ENCODE measurements around the gene PLXDC2.

The PLXDC2 gene

DNA sequence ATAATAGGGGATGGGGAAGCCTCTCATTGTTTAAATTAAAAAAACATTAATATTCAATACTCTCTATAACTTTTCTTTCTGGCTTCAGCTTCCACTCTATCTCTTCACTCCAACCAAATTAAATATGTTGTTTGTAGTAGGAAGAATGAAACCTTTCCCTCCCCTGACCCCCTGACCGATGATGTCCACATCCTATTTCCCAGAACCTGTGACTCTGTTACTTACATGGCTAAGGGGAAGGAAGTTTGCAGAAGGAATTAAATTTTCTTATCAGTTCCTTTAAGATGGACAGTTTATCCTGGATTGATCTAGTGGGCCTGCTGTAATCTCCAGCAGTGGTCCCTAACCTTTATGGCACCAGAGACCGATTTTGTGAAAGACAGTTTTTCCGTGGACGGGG, 130.0 kb downstream of the PLXDC2 start:
- DNase-seq, result no peak

DNA sequence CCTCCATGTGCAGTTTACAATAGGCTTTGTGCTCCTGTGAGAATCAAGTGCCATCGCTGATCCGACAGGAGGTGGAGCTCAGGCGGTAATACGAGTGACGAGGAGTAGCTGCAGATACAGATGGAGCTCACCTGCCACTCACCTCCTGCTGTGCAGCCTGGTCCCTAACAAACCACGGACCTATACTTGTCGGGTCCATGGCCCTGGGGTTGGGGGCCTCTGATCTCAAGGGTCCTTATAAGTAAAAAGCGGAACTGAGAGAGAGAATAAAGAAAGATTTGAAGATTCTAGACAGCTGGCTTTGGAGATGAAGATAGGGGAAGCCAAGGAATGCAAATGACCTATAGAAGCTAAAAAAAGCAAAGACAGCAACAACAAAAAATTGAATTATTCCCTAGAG, 130.6 kb downstream of the PLXDC2 start:
- DNase-seq, result no peak

DNA sequence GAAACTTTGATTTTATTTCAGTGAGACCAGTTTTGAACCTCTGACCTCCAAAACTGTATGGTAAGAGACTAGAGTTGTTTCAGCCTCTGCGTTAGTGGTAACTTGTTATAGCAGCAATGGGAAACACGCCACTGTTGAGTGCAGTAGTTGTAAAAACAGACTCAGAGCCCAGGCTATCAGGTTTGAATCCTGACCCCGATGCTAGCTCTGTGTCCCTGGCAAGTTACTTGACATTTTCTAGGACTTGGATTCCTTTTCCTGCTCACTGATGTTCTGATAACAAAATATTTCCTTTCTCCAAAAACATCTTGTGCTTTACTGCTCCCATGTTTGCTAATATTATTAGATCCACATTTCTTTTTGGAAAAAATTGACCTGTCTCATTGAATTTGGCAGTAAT, 131.0 kb downstream of the PLXDC2 start:
- no peak for DNase-seq

DNA sequence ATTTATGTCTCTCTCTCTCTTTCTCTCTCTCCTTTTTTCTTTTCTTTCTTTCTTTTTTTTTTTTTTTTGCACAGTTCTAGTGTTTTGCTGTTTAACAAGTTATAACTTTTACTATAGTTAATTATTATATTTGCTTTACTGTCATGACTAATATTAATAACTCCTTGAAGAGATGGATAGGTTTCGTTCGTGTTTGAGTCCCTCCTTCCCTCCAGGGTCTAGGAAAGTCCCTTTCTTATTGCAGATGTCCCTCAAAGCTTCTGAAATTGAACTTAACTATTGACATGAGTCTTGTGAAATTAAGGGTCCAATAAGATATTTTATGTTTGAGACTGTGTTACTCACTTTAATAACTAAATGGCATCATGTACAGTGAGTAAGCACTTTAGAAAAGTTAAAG, 131.4 kb downstream of the PLXDC2 start:
- no peak for DNase-seq

DNA sequence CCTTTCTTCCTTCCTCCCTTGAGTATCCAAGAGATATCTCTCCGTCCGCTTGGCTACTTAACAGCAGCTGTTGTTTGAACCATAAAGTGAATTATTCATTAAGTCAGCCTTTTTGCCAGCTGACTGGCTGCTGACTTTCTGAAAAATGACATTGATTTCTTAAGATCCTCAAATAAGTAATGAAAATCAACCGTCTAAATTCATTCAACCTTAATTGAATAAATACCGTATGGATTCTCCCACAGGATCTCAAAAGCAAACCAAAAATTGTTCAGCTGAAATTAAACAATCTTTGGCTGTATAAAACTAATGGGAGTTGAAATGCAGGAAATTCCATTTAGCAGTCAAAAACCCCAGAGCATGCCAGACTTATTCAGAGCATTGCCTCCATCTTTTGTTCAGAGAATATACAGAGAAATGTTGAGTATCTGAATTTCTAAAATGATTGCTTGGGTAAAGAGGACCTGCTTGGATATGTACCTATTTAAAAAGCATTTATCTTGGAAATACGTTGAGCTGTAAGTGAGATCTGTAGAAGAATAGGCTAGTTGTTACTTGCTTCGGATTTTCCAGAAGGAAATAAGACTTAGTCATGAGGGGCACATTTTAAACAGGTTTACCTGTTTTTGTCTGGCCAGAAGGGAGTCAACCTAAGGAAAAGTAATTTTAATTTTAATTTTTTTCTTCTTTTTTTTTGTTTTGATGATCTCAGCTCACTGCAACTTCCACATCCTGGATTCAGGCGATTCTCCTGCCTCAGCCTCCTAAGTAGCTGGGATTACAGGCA, 136.2 kb downstream of the PLXDC2 start:
- no peak for DNase-seq

DNA sequence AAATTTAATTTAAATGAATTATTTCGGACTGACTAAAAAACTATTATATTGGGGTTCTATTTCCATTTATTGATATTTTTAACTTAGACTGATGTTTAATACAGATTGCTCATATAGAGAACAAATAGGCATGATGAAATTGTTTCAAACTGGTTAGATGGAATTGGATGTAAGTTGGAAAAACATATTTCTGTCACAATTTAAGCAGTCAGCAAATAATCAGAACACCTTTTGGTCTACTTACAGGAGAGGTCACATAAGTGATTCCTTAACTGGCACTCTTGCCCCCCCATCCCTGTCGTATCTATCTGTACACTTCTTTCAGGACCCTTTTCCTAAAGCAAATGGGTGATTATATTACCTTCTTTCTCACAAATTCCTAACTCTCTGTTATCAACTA, 138.4 kb downstream of the PLXDC2 start:
- no peak for DNase-seq

DNA sequence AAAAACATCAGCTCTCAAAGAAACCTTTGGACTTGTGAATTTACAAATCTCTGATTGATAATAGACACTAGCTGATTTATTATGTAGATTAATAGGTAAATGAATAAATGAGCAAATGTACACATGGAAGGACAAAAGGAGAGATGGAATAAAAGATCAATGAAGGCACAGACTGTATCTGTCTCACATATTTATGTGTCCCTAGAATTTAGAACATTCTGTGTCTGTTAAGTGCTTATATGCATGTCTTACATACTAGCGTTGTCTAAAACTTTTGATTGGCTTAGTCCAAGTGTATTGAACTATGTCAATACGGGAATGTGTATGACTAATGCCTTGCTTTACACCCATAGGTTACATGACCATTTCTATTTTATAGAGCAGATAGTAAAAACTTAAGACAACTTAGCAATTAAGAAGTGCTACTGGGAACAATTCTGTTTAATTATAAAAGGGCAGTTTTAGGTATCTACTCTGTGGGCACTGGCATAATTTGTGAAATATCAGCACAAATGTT, 140.3 kb downstream of the PLXDC2 start:
- DNase-seq, result no peak

DNA sequence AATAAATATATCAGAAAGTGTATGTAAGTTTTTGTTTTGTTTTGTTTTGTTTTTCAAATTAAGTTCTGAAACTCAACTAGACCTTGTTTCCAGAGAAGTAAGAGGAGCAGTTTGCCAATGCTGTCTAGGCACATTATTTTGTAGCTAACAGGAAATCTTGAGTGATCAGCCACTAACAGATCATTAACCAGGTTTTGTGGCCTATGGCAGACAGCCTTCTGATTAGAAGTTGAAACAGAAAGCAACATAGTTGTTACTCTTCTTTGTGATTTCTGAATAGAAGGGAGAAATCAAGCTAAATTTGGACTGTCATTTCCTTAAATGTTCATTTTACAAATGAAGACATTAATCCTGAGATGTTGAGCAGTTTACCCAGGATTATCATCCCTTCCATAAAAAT, 142.6 kb downstream of the PLXDC2 start:
- DNase-seq, result no peak

DNA sequence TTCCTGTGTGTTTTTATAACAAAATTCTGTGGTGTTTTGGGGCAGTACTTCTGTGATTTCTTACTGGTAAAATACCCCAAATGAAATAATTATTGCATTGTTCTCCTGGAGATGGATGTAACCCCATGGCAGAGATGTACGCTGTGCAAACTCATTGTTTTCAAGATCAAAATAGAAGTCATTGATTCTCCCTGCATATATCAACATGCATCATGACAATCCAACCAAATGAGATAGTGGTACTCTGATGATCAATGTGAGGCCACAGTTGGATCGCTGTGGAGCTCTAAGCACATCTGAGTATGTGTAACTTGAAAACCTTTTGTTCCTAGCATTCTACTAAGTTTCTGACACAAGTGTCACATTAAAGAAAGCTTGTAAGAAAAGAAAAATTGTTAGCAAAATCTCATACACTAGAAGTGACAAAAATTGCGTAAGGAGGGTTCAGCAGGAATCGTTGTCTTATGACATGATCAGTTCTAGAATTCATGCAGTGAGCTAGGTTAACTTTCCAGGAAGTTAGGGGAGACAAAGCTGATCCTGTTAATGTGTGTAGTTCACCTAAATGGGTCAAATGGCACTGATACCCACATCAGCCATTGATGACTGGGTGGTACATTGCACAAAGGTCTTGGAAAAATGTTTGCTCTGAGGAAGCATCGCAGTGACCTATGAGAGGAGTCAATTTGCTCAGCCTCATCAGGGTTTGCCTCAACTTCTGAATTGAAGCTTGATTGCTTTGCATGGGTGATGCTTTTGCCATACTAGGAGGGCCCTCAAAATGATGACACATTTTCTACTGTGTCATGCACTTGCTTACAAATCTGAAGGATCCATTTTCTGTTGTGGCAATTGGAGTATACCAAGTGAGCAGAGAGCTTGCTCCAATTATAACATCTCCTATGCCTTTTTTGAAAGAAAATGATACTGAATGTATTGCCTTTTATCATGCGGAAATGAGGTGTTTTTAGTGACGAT, 145.1 kb downstream of the PLXDC2 start:
- DNase-seq, result no peak

DNA sequence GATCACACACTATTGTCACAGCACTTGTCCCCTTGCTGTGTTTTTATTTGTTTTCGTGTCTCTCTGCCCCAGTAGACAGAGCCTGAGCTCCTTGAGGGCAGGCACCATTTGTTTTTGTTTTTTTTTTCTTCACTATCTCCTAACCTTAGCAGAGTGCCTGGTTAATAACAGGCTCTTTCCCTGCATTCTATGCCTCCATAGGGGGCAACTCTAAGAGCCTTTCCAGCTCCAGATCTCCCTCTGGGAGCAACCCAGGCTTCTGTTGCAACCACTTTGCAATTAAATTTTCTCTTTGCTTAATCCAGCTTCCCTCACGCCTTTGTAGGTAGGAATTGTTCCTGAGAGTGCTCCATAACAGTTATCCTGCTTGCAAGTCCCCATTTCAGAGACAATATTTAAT, 148.4 kb downstream of the PLXDC2 start:
- no peak for DNase-seq

DNA sequence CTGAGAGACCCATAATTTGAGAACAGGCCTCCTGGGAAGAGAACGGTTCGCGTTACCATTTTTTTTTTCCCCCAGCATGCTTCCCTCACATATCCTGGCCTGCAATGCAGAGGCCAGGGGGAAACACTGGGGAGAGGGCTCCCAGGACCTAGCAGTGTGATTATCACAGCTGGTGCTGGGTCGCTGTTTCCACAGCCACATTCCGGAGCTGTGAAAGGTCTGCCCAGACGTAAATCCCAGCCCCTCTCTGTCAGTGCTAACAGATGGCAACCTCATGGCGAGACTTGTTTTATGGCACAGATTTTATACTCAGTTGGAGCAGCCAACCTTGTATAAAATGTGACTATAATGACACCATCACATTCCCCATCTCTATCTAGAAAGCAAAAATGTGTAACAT, 150.5 kb downstream of the PLXDC2 start:
- DNase-seq, result no peak

DNA sequence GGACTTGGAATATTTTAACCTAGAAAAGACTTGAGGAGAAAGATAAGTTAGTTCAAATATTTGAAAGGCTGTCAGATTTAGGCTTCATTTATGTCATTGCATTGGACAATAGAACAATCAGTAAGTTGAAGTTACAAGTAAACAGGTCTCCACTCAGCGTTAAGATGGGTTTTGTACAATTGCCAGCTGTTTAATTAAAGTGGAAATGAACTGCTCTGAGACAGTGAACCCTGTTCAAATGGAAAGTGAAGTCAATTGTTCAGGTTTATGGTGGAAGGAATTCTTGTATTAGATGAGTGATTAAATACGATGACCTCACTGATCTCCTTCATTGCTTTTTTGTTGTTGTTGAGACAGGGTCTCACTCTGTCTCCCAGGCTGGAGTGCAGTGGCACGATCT, 151.7 kb downstream of the PLXDC2 start:
- DNase-seq, result no peak

DNA sequence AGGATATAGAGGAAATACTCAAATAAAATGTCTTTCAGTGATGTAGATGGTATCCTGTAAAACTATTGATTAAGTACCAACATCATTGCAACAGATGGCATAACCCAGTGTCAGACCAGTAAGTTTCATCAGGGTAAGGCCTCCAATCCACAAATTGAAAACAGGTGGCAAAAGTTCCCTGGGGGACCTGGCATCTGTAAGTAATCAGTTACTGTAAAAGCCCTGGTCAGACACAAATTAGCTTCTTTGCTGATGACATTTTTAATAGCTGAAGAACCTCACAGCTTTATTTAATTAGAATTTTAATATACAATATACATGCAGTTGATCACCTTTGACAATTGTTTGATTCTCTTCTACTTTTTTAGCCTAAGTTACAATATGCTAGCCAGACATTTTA, 152.5 kb downstream of the PLXDC2 start:
- DNase-seq, result no peak

DNA sequence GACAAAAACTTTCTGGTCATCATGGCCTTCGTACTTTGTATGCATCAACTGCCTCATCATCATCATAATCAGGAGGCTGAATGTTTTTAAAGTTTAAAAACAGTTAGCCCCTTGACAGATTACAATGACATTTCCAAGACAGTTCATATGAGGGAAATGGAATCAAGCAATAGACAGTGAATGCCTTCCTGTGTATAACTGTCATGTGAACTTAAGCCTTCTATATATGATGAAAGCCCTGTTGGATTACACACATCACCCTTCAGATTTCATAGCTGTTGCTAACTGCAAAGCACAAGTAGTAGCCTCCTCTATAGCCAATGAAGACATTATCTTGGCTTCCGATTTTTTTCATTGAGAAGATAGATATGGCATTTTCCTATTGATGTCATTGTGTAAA, 154.0 kb downstream of the PLXDC2 start:
- no peak for DNase-seq

DNA sequence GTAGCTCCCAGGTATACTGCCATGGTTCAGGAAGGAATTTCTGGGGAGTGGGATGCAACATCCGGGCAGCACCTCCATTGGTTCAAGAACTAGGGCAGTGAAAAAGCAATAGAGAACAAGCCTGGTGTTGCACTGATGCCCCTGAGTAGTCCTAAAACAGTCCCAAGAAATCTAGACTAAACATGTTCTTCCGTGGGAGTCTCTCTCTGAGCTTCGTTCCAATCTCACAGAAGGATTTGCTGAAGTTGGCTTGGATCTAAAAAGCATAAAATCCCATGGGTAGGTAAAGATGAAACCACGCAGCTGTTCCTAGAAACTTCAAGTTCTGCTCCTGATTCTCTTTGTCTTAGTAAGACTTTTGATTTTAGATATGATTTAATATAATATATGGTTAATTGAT, 154.5 kb downstream of the PLXDC2 start:
- DNase-seq, result no peak

DNA sequence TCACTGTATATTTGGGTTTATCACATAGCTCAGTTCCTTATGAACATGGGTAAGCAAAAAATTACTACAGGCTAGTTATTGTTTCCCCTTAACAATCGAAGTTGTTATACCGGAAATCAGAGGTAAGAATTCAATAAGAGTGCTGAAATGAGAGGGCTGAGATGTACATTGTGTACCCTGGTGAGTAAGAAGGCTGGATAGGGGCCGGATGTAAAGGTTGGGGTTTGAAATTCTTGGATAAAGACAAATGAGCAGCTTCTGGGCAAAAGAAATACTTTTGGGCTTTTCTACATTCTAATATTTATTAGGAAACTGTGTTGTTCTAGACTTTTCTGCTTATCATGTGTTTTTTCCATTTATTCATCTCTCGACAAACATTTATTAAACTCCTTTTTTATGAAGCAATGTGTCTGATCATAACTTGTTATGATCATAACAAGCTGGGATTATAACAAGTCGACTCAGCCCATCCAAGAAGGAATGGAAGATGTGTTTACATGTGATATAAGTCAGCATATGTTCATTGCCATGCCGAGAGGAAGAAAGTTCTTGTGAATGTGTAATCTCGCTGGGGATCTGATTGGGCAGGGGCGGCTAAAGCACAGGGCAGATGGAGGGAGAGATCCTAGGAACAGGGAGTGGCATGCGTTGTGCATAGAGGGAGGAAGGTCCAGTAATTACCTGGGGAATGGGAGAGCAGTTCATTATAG, 155.3 kb downstream of the PLXDC2 start:
- DNase-seq, result no peak

DNA sequence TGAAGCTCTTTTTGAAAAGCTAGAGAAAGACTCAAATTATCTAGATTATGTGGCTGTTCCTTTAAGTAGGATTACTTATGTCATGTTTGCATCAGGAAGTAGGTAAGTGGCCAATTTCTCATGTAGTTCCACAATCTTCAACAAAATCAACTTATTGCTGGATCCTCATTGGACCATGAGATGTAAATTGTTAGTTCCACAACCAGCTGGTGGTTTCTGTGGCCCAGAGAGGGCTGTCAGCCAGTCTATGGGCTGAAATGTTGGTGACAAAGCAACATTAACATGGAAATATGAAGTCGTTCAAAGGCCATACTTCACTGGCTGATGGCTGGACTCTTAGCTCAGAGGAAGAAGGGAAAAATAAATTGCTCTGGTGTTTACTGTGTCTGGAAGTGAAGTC, 157.9 kb downstream of the PLXDC2 start:
- no peak for DNase-seq

DNA sequence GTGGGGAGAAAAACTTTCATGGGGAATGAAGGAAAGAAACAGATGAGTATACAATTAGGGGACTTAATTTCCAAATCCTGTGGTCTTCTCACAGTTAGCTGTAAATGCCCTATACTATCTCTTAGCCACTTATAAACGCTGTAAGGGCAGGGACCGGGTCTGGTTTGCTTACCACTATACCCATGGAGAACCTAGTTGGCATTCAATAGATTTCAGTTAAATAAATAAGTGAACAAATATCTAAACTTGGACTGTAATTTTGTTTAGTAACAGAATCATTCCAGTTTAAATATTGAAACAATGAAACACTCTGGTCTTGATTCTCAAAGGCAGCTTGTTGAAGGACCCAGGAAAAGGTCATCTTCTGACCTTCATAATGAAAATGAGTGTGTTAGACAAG, 158.3 kb downstream of the PLXDC2 start:
- no peak for DNase-seq

DNA sequence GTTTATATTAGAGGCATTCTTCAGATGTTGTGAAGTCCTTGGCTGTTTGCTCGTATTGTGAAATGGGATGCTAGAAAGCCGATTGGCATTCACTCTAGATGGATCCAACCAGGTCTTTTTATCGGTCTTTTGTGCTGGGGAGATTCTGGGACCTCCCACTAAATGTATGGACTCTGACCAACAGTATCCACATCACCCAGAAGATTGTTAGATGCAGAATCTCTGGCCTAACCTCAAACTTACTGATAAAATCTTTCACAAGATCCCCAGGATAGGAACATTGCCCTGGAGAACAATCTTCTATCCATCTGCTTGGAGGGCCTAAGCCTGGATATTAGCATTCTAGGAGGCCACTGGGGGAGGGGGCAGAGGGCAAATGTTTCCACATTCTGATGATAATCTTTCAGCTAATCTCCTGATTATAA, 160.9 kb downstream of the PLXDC2 start:
- no peak for DNase-seq

DNA sequence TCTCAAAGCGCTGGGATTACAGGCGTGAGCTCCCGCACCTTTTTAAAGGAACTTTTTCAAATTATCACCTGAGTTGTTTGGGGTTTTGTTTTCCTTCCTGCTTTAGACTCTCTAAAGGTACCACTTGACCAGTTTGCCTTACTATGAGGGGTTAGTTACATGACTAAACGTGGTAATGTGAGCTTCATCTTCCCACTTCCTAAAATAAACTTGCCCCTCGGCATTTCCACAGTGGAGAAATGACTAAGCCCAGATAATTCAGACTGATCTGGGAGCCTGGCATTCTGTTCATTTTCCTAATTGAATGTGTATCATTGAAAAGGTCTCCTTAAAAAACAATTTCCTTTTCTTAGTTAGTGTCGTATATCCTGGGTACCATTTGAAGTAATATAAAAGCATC, 163.4 kb downstream of the PLXDC2 start:
- no peak for DNase-seq

DNA sequence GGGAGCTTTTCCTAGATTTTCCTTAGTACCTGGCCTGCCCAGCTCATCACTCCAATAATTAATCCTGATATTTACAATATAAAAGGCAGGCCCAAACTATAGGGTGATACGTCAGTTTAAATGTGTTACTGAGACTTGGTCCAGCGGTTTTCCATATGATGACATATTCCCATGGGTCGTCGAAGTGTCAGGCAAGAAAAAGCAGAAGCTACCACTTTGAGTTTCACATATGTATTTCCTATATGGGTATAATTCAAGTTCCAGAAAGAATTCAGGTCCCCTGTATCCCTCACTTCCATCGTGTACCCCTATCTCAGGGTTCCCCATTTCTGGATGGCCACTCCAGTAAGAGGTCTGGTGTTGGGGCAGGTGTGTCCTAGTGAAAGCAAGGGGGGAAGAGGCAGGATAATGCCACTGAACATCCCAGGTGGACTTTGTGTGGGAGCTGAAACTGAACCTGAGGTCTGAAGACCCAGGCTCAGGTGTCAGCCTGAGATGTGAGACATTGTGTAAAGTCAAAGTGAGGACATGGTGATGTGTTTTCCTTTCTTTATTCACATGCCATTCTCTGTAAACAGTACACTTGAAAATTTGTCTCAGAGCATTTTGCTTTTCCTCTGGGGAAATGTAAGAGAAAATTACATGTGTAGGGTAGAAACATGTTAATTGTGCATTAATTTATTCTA, 167.8 kb downstream of the PLXDC2 start:
- no peak for DNase-seq

DNA sequence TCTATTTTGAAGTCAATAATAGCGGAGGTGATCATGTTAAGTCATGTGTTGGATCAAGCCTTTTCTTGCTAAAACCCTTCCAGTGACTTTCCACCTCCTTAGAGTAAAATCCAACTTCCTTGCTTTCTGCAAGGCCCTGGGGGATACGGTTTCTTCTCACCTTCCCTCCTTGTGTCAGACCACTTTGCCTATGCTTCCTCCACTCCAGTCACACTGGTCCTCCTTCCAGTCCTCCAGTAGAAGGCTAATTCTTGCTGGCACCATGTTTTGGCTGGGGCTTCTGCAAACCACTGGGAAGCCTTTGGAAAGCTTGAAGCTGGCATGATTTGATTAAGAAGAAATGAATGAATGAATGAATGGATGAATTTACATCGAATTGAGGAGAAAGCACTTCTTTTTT, 169.5 kb downstream of the PLXDC2 start:
- DNase-seq, result no peak

DNA sequence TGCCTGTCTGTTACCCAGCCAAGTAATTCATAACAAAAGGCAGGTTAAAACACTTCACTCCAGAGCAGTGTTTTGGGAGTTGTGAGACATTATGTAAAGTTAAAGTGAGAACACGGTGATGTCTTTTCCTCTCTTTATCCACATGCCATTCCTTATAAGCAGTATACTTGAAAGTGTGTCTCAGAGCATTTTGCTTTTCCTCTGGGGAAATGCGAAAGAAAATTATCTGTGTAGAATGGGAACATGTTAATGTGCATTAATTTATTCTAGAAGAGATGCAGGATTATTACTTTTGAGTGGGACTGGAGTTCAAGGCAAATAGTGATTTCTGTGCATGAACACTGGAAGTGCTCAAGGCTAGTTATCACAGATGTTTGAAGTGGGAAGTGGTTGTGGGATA, 170.4 kb downstream of the PLXDC2 start:
- DNase-seq, result no peak
